ENCODE data around the gene SATB2.

SATB2 gene

GRCh38 chr2:199464606-199465352 lies 7.0 kb upstream of the SATB2 start:
- peaks cover 100% of the 10 kb centered on the region for H3K27me3 ChIP-seq (ENCODE audit: insufficient read depth, low read length)
- no peak overlapping the region for H3K27ac ChIP-seq (ENCODE audit: low read length)
- no peak overlapping the region for H3K9ac ChIP-seq (ENCODE audit: low read depth, low read length)

DNA sequence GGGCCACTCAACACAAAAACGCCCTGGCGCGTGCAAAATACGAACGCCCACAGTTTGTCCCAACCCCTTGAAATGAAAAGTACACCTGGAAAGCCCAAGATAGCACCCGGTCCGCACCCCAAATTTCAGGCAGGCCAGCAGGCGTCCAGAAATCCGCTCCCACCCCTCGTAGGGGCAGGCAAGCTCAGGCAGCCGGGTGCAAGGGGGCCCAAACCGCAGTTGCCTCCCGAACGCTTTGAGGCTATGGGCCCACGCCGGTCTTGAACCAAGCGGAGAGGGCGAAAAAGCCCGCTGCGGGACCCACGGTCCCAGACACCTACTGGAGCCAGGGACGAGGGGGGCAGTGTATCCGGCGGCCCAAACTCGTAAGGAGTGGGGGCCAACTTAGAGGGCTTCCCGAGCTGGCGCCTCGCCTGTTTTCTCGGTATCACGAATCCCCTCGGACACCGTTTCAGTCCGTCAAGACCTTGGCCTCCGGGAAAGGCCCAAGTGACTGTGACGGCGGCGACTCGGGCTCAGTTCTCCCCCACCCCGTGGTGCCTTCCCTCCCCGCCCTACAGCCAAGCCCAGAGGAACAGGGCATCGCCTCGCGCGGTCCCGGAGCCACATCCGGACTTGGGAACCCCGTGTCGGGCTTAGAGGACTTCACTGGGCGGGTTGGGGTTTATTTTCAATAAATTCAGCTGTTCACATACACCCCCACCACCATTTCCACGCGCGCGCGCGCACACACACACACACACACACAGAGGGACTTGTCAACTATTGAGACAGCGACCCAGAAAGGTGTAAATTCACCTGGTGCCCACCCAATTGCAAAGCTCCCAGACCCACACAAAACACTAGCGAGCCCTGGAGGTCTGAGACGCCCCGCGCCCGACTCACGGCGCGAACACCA lies 6.2 kb upstream of the SATB2 start:
- Histone ChIP-seq H3K4me1 (ENCODE audit: insufficient read depth, low read length) (peaks cover 13% of the 10 kb centered on the region; the same call in 1 of the 2 replicates), H3K27ac (ENCODE audit: low read length) (no peak overlapping the region), H3K36me3 (ENCODE audit: insufficient read depth, low read depth, low read length) (no peaks in the 10 kb centered on the region), H3K27me3 (ENCODE audit: insufficient read depth, low read length) (peaks cover 95% of the 10 kb centered on the region), H3K4me3 (ENCODE audit: low read length) (peak overlapping the region; percentile 67), H3K9ac (ENCODE audit: low read depth, low read length) (no peak overlapping the region), H3K9me3 (ENCODE audit: insufficient read depth, low read depth, low read length) (peaks cover 4% of the 10 kb centered on the region; the same call in 1 of the 2 replicates)

More at GRCh38 chr2:199464606-199465352, 7.0 kb upstream of the SATB2 start:
- Histone ChIP-seq H3K4me1 (ENCODE audit: insufficient read depth, low read length) (peaks cover 16% of the 10 kb centered on the region), H3K36me3 (ENCODE audit: insufficient read depth, low read depth, low read length) (no peaks in the 10 kb centered on the region), H3K4me3 (ENCODE audit: low read length) (peak overlapping the region; percentile 67; the same call in 1 of the 2 replicates), H3K9me3 (ENCODE audit: insufficient read depth, low read depth, low read length) (peaks cover 4% of the 10 kb centered on the region; the same call in 1 of the 2 replicates)

GRCh38 chr2:199462956-199463692 lies 5.4 kb upstream of the SATB2 start:
- Histone ChIP-seq H3K36me3 (ENCODE audit: insufficient read depth, low read depth, low read length) (no peaks in the 10 kb centered on the region), H3K4me1 (ENCODE audit: insufficient read depth, low read length) (peaks cover 13% of the 10 kb centered on the region; the same call in 1 of the 2 replicates), H3K4me3 (ENCODE audit: low read length) (peak overlapping the region; percentile 67), H3K27me3 (ENCODE audit: insufficient read depth, low read length) (peaks cover 90% of the 10 kb centered on the region), H3K27ac (ENCODE audit: low read length) (no peak overlapping the region), H3K9ac (ENCODE audit: low read depth, low read length) (no peak overlapping the region), H3K9me3 (ENCODE audit: insufficient read depth, low read depth, low read length) (peaks cover 4% of the 10 kb centered on the region; the same call in 1 of the 2 replicates)

DNA sequence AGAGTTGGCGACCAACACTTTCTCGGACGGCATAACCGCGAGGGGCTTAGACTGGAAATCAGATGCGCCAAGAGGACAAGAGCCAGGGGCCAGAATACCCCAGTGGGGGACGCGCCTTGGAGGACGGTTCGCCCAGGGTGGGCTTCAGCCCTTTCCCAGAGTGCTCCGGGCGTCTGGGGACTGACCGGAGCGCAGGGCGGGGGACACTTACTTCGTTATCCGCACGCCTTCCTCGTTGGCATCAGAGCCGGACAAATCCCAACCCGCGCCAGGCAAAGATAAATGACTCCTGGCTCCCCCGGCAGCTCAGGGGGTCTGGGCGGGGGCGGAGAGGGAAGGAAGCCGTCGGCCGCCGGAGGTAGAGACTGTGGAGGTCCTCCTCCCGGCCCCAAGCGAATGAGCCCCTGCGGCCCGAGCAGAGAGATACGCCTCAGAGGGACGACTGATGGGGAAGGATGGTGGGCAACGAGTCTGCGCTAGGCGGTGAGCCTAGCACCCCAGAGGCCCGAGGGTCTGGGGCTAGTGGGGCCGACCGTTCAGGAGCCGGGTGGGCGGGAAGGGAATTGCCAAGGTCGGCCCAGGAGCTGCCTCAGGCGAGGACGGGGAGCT lies 4.7 kb upstream of the SATB2 start:
- peaks cover 4% of the 10 kb centered on the region; the same call in 1 of the 2 replicates for H3K9me3 ChIP-seq (ENCODE audit: insufficient read depth, low read depth, low read length)
- H3K4me1 ChIP-seq (ENCODE audit: insufficient read depth, low read length): peaks cover 10% of the 10 kb centered on the region; the same call in 1 of the 2 replicates

DNA sequence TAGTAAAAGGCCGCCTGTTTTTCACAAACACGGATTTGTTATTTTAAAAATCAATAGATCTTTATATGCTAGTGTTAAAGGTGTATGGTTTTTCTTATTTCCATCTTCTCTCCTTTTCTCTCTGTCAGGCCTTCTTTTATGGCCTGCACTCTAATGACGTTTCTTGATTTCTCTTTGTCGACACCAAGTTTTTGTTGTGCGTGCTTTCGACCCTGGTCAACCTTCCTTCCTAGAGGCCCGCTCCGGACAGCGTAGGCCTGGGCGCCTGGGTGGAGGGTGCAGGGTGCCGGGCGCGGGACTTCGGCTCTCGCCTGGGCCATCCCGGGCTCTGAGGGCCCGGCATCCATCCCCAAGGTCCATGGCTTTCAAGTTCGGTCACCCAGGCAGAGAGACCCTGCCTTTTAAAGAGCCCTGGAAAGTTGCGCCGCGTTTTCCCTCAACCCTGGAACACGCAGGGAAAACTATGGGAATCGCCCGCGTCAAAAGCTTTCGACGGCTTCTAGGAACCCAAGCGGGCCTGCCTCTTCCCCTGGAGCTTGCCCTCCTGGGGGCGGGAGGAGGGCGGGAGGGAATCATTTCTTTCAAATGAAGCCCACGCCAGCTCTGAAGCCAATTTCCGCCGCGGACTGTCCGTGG lies 4.1 kb upstream of the SATB2 start:
- peaks cover 4% of the 10 kb centered on the region; the same call in 1 of the 2 replicates for H3K9me3 ChIP-seq (ENCODE audit: insufficient read depth, low read depth, low read length)
- no peak overlapping the region for H3K9ac ChIP-seq (ENCODE audit: low read depth, low read length)
- peak overlapping the region; percentile 67 for H3K4me3 ChIP-seq (ENCODE audit: low read length)
- no peak overlapping the region for H3K27ac ChIP-seq (ENCODE audit: low read length)
- H3K27me3 ChIP-seq (ENCODE audit: insufficient read depth, low read length): peaks cover 88% of the 10 kb centered on the region
- no peaks in the 10 kb centered on the region for H3K36me3 ChIP-seq (ENCODE audit: insufficient read depth, low read depth, low read length)
- peaks cover 8% of the 10 kb centered on the region; the same call in 1 of the 2 replicates for H3K4me1 ChIP-seq (ENCODE audit: insufficient read depth, low read length)

More for the DNA sequence above, 4.7 kb upstream of the SATB2 start:
- H3K4me3 ChIP-seq (ENCODE audit: low read length): peak overlapping the region; percentile 67
- H3K27me3 ChIP-seq (ENCODE audit: insufficient read depth, low read length): peaks cover 88% of the 10 kb centered on the region
- H3K27ac ChIP-seq (ENCODE audit: low read length): no peak overlapping the region
- H3K36me3 ChIP-seq (ENCODE audit: insufficient read depth, low read depth, low read length): no peaks in the 10 kb centered on the region
- no peak overlapping the region for H3K9ac ChIP-seq (ENCODE audit: low read depth, low read length)

- Histone ChIP-seq H3K27me3 (ENCODE audit: insufficient read depth, low read length) (peaks cover 88% of the 10 kb centered on the region), H3K4me3 (ENCODE audit: low read length) (0 out of 2 replicates have a peak overlapping the region, but pooled peaks have one; percentile 74), H3K4me1 (ENCODE audit: insufficient read depth, low read length) (peaks cover 4% of the 10 kb centered on the region; the same call in 1 of the 2 replicates), H3K9ac (ENCODE audit: low read depth, low read length) (no peak overlapping the region), H3K9me3 (ENCODE audit: insufficient read depth, low read depth, low read length) (peaks cover 4% of the 10 kb centered on the region; the same call in 1 of the 2 replicates), H3K27ac (ENCODE audit: low read length) (no peak overlapping the region), H3K36me3 (ENCODE audit: insufficient read depth, low read depth, low read length) (no peaks in the 10 kb centered on the region)
Observed at GRCh38 chr2:199460846-199461710, 3.3 kb upstream of the SATB2 start.

DNA sequence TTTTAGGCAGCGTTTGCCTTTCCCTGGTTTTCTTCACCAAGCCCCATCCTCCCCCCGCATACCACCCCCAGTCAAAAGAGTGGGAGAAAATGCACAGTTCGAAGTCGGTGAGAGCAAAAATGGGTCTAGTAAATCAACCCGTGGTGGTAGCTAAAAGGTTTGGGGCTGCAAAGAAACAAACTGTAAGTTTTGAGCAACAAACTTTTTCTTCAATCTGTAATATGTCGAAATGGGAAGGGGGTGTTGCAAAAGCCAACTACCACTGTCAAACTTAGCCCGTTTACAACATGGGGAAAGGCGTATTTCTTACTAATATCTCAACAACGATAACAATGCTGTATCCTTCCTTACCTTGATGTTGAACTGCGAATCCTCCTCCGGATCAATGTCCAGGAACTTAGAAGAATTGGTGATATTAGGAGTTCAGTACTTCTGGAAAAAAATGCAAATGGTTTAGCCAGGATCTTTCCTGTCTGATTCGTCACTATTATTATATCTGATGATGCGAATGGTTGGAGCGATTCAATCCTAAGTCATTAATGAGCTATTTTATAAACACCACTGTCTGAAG lies 2.4 kb upstream of the SATB2 start:
- H3K9me3 ChIP-seq (ENCODE audit: insufficient read depth, low read depth, low read length): peaks cover 4% of the 10 kb centered on the region; the same call in 1 of the 2 replicates
- peak overlapping the region; percentile 64; the same call in 1 of the 2 replicates for H3K9ac ChIP-seq (ENCODE audit: low read depth, low read length)
- H3K4me1 ChIP-seq (ENCODE audit: insufficient read depth, low read length): peaks cover 4% of the 10 kb centered on the region; the same call in 1 of the 2 replicates
- H3K4me3 ChIP-seq (ENCODE audit: low read length): peak overlapping the region; percentile 74
- H3K27me3 ChIP-seq (ENCODE audit: insufficient read depth, low read length): peaks cover 88% of the 10 kb centered on the region
- H3K27ac ChIP-seq (ENCODE audit: low read length): no peak overlapping the region
- no peaks in the 10 kb centered on the region for H3K36me3 ChIP-seq (ENCODE audit: insufficient read depth, low read depth, low read length)

- H3K9me3 ChIP-seq (ENCODE audit: insufficient read depth, low read depth, low read length): no peaks in the 10 kb centered on the region; the same call in 1 of the 2 replicates
- peaks cover 88% of the 10 kb centered on the region for H3K27me3 ChIP-seq (ENCODE audit: insufficient read depth, low read length)
- no peaks in the 10 kb centered on the region for H3K36me3 ChIP-seq (ENCODE audit: insufficient read depth, low read depth, low read length)
- H3K27ac ChIP-seq (ENCODE audit: low read length): no peak overlapping the region
- peak overlapping the region; percentile 74 for H3K4me3 ChIP-seq (ENCODE audit: low read length)
- peak overlapping the region; percentile 64; the same call in 1 of the 2 replicates for H3K9ac ChIP-seq (ENCODE audit: low read depth, low read length)
- no peaks in the 10 kb centered on the region; the same call in 1 of the 2 replicates for H3K4me1 ChIP-seq (ENCODE audit: insufficient read depth, low read length)
Observed at GRCh38 chr2:199459286-199460100, 1.8 kb upstream of the SATB2 start.

DNA sequence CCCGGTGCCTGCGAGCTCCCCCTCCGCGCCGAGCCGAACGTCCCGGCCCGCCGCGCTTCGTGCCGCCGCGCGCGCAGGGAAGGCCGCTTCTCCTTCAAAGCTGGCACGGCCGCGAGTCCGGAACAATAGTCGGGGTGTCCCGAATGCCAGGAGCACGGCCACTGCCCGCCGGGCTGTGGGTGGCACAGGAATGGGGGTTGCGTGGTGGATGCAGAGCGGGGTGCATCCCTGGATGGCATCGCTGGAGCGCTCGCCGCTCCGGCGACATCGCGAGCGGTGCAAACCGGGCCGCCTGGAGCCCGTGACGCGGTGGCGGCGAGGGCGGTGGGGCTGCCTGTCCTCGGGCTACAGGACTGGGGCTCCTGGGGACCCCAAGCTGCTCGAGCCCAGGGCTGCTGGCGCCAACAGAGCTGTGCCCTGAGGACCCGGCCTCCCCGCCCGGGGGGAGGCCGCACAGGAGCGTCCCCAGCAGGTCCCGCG lies 1.1 kb upstream of the SATB2 start:
- H3K27me3 ChIP-seq (ENCODE audit: insufficient read depth, low read length): peaks cover 88% of the 10 kb centered on the region
- no peaks in the 10 kb centered on the region for H3K9me3 ChIP-seq (ENCODE audit: insufficient read depth, low read depth, low read length)
- peak overlapping the region; percentile 64; the same call in 1 of the 2 replicates for H3K9ac ChIP-seq (ENCODE audit: low read depth, low read length)
- H3K4me1 ChIP-seq (ENCODE audit: insufficient read depth, low read length): no peaks in the 10 kb centered on the region; the same call in 1 of the 2 replicates
- H3K27ac ChIP-seq (ENCODE audit: low read length): no peak overlapping the region
- H3K4me3 ChIP-seq (ENCODE audit: low read length): peak overlapping the region; percentile 74
- no peaks in the 10 kb centered on the region for H3K36me3 ChIP-seq (ENCODE audit: insufficient read depth, low read depth, low read length)
